HG03066 (cell line): ENCODE data around the gene ZFPM1.
"Not testable (repeated sequence)": the region's sequence is repeated elsewhere in the genome, so short reads cannot be mapped to it uniquely, and the experiment has no call there.

Experiments
- ATAC-seq: cut with Tn5 transposase; IDR thresholded peaks from one replicate; pipeline ENCODE4 v1.9.1; 2021; ENCODE audit warnings: low read depth; ENCODE audit not compliant: unreplicated experiment

ZFPM1 gene

GRCh38 chr16:88463411-88463810 lies 10.3 kb downstream of the ZFPM1 start:
- ATAC-seq: no peak

GRCh38 chr16:88464447-88465318 lies 11.6 kb downstream of the ZFPM1 start:
- ATAC-seq: no peak

GRCh38 chr16:88465387-88465983 lies 12.4 kb downstream of the ZFPM1 start:
- ATAC-seq: no peak

GRCh38 chr16:88466175-88466862 lies 13.2 kb downstream of the ZFPM1 start:
- peak; percentile 45 for ATAC-seq

- no peak for ATAC-seq
These were observed 13.9 kb downstream of the ZFPM1 start for GRCh38 chr16:88466949-88467348.

GRCh38 chr16:88467541-88467944 lies 14.5 kb downstream of the ZFPM1 start:
- ATAC-seq: no peak

DNA sequence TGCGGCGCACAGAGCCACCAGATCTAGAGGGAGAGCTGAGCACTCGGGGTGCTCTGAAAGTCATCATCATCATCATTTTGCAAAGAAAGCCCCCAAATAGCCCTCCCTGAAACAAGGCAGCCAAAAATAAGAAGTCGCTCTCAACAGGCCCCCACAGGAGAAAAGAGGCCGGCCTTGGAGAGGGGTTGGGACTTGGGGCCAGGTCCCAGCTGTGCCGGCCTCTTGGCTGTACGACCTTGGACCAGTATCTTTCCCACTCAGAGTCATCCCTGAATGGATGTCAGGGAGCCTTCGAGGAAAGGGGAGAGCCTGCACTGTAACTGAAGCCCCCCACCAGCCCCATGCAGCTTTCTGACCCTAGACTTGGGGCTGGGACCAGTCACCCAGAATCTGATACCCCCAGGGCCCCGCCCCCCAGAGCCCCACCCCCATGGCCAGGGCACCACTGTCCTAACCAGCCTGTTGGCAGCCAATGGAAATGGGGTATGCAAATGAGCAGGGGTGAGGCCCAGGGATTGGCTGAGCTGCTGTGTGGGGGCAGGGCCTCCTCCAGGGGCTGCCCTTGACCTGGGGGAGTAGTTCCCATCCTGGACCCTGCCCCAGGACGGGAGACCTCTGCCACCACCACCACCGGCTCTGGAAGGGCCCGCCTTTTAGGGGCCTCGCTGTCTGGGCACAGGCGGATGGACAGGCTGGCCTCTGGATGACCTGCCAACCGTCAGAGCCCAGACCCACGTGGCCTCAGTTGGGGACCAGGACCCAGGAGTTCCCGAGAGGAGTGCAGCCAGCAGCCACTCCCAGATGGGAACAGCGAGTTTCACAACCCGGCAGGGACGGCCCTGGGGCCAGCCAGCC lies 15.4 kb downstream of the ZFPM1 start:
- ATAC-seq: no peak

DNA sequence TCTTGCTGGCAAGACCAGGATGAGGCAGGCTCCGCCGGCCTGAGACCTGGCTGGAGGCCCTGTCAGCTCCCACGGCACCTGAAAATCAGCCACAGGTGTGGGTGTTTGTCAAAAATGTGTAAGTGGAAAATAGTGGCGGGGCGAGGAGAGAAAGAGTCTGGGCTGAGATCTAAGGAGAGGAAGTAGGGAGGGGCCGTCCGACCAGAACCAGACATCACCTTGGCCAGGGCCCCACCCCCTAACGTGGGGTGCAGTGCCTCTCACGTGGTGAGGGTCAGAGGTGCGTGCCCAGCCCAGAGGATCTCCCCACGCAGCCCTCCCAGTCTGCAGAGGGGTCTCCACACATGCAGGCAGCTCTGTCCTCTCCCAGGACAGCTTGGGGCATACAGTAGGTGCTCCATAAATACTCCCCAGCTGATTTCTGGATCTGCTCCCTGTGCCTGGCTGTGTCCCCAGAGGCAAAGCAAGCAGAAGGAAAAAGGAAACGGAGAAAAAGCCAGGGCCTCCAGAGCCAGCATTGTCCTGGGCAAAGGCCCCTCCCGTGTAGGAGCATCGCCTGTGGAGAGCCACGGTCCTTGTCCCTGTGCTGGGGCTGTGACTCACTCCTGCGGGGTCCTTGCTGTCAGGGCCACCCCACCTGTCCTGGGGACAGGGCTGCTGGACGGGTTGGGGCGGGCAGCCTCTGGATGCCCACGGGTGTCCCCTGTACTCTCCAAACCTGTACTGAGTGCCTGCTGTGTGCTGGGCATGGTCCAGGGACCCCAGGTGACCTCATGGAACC lies 16.7 kb downstream of the ZFPM1 start:
- no peak for ATAC-seq

- not testable (repeated sequence) for ATAC-seq
These were observed 17.3 kb downstream of the ZFPM1 start for GRCh38 chr16:88470396-88470680.

DNA sequence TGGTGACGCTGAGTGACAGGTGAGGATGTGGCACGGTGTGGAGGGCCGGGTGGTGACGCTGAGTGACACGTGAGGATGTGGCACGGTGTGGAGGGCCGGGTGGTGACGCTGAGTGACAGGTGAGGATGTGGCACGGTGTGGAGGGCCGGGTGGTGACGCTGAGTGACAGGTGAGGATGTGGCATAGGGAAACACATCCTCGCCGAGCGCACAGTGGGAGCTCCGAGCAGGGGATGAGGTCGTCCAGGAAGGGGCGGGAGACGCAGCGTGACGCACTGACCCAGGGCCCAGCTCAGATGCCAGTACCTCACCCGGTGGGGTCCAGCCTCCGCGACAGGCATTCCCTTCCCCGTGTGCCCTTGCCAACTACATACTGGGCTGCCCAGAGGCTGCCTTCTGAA lies 17.6 kb downstream of the ZFPM1 start:
- ATAC-seq: not testable (repeated sequence)

- ATAC-seq: no peak
These were observed 18.0 kb downstream of the ZFPM1 start for GRCh38 chr16:88471115-88471514.

DNA sequence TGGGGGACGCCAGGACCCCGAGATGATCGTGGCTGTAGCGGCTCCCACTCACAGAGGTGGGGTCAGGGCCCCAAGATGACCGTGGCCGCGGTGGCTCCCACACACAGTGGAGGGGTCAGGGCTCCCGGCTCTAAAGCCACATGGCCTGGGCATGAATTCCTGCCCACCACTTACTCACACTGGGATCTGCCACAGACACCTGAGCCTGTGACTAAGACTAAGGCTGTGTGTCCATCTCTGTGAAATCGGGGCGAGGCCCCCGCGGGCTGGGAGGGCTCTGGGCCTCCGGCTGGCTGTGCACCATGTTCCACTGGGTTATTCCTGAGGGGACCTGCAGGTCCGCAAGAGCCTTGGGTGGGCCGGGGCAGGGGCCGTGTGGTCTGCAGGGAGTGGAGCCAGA lies 18.5 kb downstream of the ZFPM1 start:
- no peak for ATAC-seq

- no peak for ATAC-seq
These were observed 19.0 kb downstream of the ZFPM1 start for GRCh38 chr16:88472069-88472468.

- ATAC-seq: no peak
These were observed 19.6 kb downstream of the ZFPM1 start for GRCh38 chr16:88472637-88473205.

DNA sequence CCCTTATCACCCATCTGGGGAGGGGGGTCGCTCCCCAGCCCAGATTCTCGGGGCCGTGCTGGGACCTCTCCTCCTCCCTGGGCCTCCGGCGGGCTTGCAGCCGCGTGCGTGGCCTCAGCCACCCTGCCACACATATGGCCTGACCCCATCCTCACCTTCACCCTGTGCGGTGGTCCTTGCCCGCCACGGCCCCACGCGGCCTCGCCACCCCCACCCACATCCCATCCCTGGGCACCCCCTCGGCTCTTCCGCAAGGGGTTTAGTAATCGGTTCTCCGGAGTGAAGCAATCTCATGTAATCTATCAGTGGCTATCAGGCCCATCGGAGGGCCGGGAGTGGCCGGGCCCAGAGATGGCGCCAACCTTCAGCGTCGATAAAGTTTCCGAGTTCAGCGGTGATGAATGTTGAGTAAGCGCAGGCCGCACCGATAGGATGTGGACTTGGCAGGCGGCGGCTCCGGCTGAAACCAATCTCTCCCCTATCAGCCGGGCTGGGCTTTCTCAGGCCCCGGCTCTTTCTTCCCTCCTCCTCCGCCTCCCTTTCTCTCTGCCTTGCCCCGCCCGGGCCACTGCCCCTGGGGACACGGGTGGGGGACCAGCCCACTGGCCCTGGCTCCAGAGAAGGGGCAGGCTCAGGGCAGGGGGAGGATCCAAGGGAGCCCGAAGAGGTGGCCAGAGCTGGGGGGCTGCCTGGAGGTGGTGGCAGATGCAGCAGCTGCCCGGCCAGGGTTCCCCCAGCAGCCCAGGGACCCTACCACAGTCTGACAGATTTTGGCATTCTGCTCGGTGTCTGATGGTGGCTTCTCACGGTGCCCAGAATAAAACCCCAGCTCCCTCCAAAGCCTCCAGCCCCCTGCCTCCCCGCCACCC lies 20.8 kb downstream of the ZFPM1 start:
- no peak for ATAC-seq

DNA sequence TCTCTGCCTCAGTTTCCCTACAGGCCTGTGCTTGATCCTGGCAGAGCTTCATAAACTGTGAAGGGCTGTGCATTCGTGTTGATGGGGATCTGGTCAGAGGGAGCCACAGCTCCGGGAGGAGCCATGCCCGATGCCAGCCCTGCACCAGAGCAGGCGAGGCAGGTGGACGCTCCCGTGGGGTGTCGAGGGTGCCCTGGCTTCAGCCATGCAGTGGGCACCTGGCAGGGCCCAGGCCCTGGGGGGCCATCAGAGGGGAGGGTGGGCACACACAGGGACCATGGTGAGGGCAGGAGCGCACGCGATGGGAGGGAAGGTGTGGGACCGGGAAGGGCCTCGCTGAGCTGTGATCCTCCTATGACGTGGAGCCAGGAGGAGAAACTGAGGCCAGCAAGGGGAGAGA lies 22.0 kb downstream of the ZFPM1 start:
- no peak for ATAC-seq

DNA sequence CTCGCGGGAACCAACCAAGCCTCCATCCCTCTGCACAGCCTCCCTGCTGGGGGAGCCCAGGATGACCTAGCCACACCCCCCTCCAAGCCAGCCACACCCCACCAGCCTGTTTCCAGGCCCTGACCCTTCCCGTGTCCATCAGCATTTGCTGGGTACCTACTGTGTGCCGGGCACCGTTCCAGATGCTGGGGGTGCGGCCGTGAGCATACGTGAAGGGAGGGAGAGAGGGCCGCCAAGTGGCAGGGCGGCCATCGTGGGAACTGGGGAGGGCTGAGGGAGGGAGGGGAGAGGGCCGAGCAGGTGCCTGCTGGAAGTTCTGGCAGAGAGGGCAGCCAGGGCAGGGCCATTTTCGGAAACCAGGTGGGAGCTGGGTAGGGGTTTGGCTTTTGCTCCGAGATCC lies 23.1 kb downstream of the ZFPM1 start:
- ATAC-seq: no peak

DNA sequence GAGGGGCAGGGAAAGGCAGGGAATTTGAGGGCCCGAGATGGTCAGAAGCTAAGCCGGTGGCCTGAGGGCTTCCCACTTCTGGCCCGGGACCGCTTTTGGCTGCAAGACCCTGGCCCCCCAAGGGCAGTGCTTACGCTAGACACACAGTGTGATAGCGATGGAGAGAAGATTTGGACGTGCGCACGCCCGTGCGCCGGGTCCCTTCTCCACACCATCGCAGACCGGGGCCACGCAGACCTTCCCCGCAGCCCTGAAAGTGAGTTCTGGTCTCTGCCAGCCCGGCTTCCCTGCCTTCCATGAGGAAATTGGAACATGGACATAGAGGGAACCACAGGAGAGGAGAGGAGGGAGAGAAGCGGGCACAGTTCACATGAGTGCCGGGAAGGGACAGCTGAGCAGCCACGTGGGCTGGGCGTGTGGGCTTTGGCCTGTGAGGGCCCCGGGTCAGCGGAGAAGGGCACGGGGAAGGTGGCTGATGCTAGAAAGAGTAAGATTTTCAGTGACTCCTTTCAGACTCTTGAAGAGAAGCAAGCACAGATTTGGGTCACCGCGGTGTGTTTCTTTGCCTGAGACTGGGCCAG lies 23.8 kb downstream of the ZFPM1 start:
- no peak for ATAC-seq
